GM21526 (cell line): ENCODE results near the gene CD274.
"Not testable (repeated sequence)": the region's sequence is repeated elsewhere in the genome, so short reads cannot be mapped to it uniquely, and the experiment has no call there.

Source experiments
- ATAC-seq: cut with Tn5 transposase; IDR thresholded peaks from one replicate; pipeline ENCODE4 v1.9.1; 2021; ENCODE audit warnings: moderate library complexity; ENCODE audit not compliant: unreplicated experiment, low FRiP score

Gene CD274

GRCh38 chr9:5437254-5438216 is 12.8 kb upstream of the CD274 start, which contains the start of gene PLGRKT:
Gene PLGRKT, minus strand, starts transcription at chr9:5437925. Its CDS starts 5,948 bp downstream, at chr9:5431977.
- peak; percentile 90 for ATAC-seq

- ATAC-seq: peak; percentile 61
Measured at GRCh38 chr9:5438301-5439162, 11.8 kb upstream of the CD274 start.

- no peak for ATAC-seq
Measured at GRCh38 chr9:5440426-5440825, 9.9 kb upstream of the CD274 start.

- no peak for ATAC-seq
Measured at GRCh38 chr9:5441043-5441442, 9.3 kb upstream of the CD274 start.

- ATAC-seq: no peak
Measured at GRCh38 chr9:5442400-5443011, 7.8 kb upstream of the CD274 start.

GRCh38 chr9:5443850-5444249 is 6.5 kb upstream of the CD274 start:
- no peak for ATAC-seq

DNA sequence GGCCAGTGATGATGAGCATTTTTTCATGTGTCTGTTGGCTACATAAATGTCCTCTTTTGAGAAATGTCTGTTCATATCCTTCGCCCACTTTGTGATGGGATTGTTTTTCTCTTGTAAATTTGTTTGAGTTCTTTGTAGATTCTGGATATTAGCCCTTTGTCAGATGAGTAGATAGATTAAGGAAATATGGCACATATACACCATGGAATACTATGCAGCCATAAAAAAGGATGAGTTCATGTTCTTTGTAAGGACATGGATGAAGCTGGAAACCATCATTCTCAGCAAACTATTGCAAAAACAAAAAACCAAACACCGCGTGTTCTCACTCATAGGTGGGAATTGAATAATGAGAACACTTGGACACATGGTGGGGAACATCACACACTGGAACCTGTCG is 5.2 kb upstream of the CD274 start:
- not testable (repeated sequence) for ATAC-seq

DNA sequence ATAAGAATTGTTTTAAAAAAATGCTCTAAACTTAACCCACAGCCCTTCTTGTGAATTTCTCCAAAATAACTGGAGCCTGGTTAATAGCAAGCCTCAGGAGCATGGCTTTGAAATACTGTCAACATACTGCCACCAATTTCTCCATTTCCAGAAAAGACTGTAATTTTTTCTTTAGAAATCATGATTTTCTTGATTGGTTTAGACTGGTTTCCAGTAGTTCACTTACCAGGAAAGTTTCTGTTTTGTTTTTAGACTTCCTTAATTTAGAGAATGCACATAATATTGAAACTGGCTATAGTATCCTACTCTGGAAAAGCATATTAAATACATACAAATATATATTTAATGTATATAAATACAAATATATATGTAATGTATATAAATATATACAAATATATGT is 4.5 kb upstream of the CD274 start:
- ATAC-seq: no peak

DNA sequence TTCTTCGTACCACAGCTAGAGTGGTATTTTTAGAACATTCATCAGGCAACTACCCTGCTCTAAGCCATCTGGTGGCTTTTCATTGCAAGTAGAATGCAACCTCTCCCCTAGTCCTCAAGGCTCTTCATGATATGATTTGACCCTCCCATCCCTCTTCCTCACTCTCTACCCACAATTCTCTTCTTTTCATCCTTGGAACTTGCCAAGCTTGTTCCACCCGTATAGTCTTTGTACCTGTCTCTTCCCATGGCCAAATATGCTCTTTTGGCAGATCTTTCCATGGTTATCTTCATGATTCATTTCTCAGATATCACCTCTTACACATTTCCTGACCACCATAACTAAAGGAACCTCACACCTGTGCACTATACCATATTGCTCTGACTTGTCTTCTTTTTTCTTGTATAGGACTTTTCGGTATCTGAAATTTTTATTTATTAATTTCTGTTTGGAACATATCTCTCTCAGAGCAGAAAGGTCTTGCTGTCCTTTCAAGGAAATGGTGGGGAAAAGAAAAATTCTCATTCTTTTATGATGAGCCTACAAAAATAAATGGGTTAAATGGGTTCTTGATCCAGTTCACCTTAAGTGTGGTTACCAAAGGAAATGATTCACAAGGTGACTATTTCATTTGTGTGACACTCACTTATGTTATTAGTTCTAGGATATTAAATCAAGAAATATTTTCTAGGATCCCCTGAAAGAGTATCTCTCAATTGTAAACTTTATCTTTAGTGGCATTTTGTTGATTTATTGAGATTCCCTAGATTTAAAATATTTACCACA is 3.7 kb upstream of the CD274 start:
- no peak for ATAC-seq

DNA sequence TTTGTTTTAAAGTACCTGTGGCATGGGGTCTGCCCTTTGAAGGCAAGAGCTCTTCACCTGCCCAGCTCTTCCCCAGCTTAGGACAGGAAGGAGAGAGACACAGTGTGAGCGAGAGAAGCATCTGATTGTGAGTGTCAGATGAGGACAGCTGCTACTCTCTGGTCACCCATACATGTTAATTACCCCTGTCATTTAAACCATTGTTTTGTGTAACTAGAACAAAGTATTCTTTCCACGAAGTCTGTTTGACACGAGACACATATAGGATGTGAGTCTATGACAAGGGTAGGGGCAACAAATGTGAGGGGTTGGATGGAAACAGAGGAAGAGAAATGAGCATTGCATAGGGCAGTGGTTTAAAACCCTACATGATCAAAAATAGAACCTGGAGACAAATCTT is 3.0 kb upstream of the CD274 start:
- no peak for ATAC-seq

- no peak for ATAC-seq
Measured at GRCh38 chr9:5448016-5448415, 2.3 kb upstream of the CD274 start.

GRCh38 chr9:5448461-5449435 is 1.6 kb upstream of the CD274 start:
- no peak for ATAC-seq

- no peak for ATAC-seq
Measured at GRCh38 chr9:5449521-5450358, 602 bp upstream of the CD274 start.

DNA sequence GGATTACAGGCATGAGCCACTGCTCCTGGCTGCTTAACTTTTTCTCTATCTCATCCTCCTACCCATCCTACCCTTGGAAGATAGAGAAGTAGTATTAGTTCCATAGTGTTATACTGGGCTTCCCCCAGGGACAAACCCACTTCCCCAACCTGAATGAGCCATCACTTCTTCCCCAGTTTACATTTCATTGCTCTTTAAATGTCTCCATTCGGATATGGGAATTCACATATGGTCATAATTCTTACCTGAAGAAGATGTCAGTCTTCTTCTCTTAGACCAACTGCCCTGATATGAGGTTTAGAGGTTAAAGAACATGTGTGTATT is 1.9 kb downstream of the CD274 start:
- ATAC-seq: no peak

DNA sequence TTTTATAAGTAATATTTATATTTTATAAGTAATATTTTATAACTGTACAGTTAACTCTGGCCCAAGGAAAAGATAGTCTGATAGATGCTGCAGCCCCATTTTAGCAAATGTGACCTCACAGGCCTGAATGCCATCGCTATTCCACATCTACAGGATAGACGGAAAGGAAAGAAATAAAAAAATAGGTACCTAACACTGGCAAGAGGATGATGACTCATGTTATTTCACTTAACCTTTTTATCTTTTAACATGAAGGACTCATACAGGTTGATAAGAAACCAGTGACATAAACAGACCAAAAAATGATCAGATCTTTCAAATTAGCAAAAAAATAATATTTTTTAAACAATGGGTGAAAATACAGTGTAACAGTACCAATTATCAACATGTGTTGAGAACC is 2.7 kb downstream of the CD274 start:
- no peak for ATAC-seq

GRCh38 chr9:5453673-5454072 is 3.3 kb downstream of the CD274 start:
- no peak for ATAC-seq

- ATAC-seq: no peak
Measured at GRCh38 chr9:5455181-5455580, 4.8 kb downstream of the CD274 start.

- no peak for ATAC-seq
Measured at GRCh38 chr9:5459289-5459829, 9.0 kb downstream of the CD274 start.
